GM19035 (cell line): Measurements from ENCODE around the gene TAS1R2.

ENCODE experiments used
- ATAC-seq: cut with Tn5 transposase; IDR thresholded peaks from one replicate; pipeline ENCODE4 v1.9.1; 2021; ENCODE audit not compliant: unreplicated experiment

Gene TAS1R2

GRCh38 chr1:18823438-18823837 lies 36.0 kb downstream of the TAS1R2 start:
- ATAC-seq = no peak

- ATAC-seq = no peak
Observed at GRCh38 chr1:18820791-18821641, 38.4 kb downstream of the TAS1R2 start.

GRCh38 chr1:18819986-18820790 lies 39.3 kb downstream of the TAS1R2 start:
- ATAC-seq = no peak

GRCh38 chr1:18819203-18819602 lies 40.3 kb downstream of the TAS1R2 start:
- no peak for ATAC-seq

- ATAC-seq = no peak
Observed at GRCh38 chr1:18817795-18818435, 41.5 kb downstream of the TAS1R2 start.

- ATAC-seq = no peak
Observed at GRCh38 chr1:18817316-18817715, 42.1 kb downstream of the TAS1R2 start.

GRCh38 chr1:18816808-18817207 lies 42.7 kb downstream of the TAS1R2 start:
- no peak for ATAC-seq

- ATAC-seq = no peak
Observed at GRCh38 chr1:18814874-18815531, 44.5 kb downstream of the TAS1R2 start.

- ATAC-seq = no peak
Observed at GRCh38 chr1:18814425-18814824, 45.0 kb downstream of the TAS1R2 start.

- ATAC-seq = no peak
Observed at GRCh38 chr1:18812453-18812939, 47.0 kb downstream of the TAS1R2 start.

GRCh38 chr1:18811733-18812452 lies 47.6 kb downstream of the TAS1R2 start:
- no peak for ATAC-seq

GRCh38 chr1:18809953-18810899 lies 49.2 kb downstream of the TAS1R2 start:
- ATAC-seq = no peak

- ATAC-seq = no peak
Observed at GRCh38 chr1:18808550-18808949, 50.9 kb downstream of the TAS1R2 start.

- no peak for ATAC-seq
Observed at GRCh38 chr1:18807334-18808063, 52.0 kb downstream of the TAS1R2 start.

GRCh38 chr1:18805925-18806849 lies 53.3 kb downstream of the TAS1R2 start:
- ATAC-seq = no peak

GRCh38 chr1:18805150-18805879 lies 54.1 kb downstream of the TAS1R2 start:
- no peak for ATAC-seq

GRCh38 chr1:18803851-18804250 lies 55.6 kb downstream of the TAS1R2 start:
- no peak for ATAC-seq
